ENCODE results near the gene WDR76. TPM values are rescaled to one million over a fixed set of nuclear protein-coding genes. Genes with fewer than 3 reads are reported as not detected.

Gene WDR76
- total RNA-seq, 1 donor from 2014 or later: 6.2 TPM

DNA sequence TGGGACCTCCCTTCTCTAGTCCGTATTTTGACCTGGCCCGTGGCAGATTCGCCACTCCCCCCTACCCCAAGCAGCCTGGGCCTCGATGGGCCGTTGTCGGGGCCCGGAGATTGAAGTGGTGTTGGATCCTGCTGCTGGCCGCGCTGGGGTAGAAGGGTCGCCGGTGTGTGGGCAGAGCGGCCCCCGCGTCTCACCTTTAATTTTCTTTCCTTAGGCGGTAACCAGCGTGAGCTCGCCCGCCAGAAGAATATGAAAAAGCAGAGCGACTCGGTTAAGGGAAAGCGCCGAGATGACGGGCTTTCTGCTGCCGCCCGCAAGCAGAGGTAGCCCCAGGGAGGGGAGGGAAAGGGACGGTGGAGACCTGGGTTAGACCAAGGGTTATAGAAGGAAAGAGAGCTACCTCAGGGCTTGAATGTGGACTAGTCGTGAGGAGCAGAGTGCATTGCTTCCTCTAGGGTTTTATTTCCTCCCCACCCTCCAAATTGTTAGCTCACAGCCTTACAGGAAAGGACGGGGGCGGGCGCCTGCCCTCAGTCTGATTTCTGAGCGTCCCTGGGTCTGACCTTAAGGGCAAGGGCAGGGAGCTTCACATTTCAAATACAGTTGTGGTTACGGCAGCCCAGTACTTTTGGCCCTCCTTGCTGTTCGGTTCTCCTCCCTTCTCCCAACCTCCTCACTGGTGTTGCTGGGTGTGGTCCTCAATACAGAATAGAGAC is 33.9 kb upstream of the WDR76 start:
- H3K27ac ChIP-seq: peak overlapping the region; percentile 98
- peak overlapping the region; percentile 94 for H3K4me3 ChIP-seq
- H3K36me3 ChIP-seq: peaks cover 38% of the 10 kb centered on the region
- DNase-seq: peak; percentile 80
- H3K4me1 ChIP-seq: peaks cover 30% of the 10 kb centered on the region
- no peaks in the 10 kb centered on the region for H3K27me3 ChIP-seq
- peak; percentile 40 for ATAC-seq
- H3K9me3 ChIP-seq: no peaks in the 10 kb centered on the region
- TF ChIP-seq, protein P1, sequence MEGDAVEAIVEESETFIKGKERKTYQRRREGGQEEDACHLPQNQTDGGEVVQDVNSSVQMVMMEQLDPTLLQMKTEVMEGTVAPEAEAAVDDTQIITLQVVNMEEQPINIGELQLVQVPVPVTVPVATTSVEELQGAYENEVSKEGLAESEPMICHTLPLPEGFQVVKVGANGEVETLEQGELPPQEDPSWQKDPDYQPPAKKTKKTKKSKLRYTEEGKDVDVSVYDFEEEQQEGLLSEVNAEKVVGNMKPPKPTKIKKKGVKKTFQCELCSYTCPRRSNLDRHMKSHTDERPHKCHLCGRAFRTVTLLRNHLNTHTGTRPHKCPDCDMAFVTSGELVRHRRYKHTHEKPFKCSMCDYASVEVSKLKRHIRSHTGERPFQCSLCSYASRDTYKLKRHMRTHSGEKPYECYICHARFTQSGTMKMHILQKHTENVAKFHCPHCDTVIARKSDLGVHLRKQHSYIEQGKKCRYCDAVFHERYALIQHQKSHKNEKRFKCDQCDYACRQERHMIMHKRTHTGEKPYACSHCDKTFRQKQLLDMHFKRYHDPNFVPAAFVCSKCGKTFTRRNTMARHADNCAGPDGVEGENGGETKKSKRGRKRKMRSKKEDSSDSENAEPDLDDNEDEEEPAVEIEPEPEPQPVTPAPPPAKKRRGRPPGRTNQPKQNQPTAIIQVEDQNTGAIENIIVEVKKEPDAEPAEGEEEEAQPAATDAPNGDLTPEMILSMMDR (IDR thresholded peaks at IDR 0.05): no peak
- intact Hi-C loops (cut with DNase I): no loop called here

DNA sequence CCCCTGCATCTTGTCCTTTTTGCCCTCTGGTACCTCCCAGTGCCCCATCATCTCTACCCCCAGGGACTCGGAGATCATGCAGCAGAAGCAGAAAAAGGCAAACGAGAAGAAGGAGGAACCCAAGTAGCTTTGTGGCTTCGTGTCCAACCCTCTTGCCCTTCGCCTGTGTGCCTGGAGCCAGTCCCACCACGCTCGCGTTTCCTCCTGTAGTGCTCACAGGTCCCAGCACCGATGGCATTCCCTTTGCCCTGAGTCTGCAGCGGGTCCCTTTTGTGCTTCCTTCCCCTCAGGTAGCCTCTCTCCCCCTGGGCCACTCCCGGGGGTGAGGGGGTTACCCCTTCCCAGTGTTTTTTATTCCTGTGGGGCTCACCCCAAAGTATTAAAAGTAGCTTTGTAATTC is 33.2 kb upstream of the WDR76 start:
- H3K27ac ChIP-seq: peak overlapping the region; percentile 98

DNA sequence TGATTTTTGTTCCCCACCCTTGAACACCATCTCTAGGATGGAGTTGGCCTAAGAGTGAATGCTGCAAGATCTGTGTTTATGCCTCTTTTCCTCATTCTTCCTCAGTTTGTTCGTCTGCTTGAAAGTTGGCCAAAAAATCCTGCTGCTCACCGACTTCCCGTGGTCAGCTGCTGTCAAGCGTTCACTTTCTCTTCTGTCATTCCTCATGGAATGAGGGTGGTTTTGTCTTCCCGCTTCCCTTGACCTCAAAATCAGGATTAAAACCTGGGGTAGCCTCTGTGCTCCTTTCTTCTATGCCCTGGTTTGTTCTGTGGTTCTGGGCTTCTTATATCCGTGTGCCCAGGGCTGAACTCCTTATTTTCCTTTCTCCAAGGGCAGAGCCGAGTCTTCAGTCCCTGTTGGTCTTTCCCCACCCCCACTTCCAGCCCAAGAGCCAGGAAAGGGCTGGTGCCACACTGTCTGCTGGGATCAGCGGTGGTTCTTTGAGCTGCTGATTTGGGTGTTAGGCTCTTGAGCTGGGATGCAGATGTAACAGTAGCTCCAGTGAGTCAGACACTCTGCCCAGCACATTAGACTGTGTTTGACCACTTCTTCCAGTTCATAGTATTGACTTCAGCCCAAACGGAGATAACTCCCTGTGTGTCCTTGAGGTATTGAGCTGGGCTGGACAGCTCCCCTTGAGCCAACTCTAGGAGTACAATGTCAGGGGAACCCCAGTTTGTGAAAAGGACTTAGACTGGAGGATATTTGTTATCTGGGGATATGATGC is 32.3 kb upstream of the WDR76 start:
- peak overlapping the region; percentile 94 for H3K4me3 ChIP-seq
- no peaks in the 10 kb centered on the region for H3K9me3 ChIP-seq
- ATAC-seq (no peak), DNase-seq (no peak)
- H3K27me3 ChIP-seq: no peaks in the 10 kb centered on the region
- H3K27ac ChIP-seq: peak overlapping the region; percentile 98
- peaks cover 46% of the 10 kb centered on the region for H3K36me3 ChIP-seq
- peaks cover 38% of the 10 kb centered on the region for H3K4me1 ChIP-seq
- intact Hi-C loops (cut with DNase I): no loop called here
- TF ChIP-seq, protein P1 (IDR thresholded peaks at IDR 0.05): no peak

More for the DNA sequence above, 33.2 kb upstream of the WDR76 start:
- intact Hi-C loops (cut with DNase I): no loop called here
- ATAC-seq (no peak), DNase-seq (no peak)
- peaks cover 37% of the 10 kb centered on the region for H3K4me1 ChIP-seq
- H3K9me3 ChIP-seq: no peaks in the 10 kb centered on the region
- peaks cover 39% of the 10 kb centered on the region for H3K36me3 ChIP-seq
- TF ChIP-seq, protein P1 (IDR thresholded peaks at IDR 0.05): no peak
- peak overlapping the region; percentile 94 for H3K4me3 ChIP-seq
- no peaks in the 10 kb centered on the region for H3K27me3 ChIP-seq

- no peak for DNase-seq
- no peak overlapping the region for H3K4me3 ChIP-seq
- no peaks in the 10 kb centered on the region for H3K27me3 ChIP-seq
- H3K9me3 ChIP-seq: no peaks in the 10 kb centered on the region
- ATAC-seq: no peak
- H3K4me1 ChIP-seq: peaks cover 45% of the 10 kb centered on the region
- TF ChIP-seq, protein P1 (IDR thresholded peaks at IDR 0.05): no peak
- peak overlapping the region; percentile 98 for H3K27ac ChIP-seq
- peaks cover 52% of the 10 kb centered on the region for H3K36me3 ChIP-seq
- intact Hi-C loops (cut with DNase I): no loop called here
These were observed 31.6 kb upstream of the WDR76 start for GRCh38 chr15:43795197-43795596.

DNA sequence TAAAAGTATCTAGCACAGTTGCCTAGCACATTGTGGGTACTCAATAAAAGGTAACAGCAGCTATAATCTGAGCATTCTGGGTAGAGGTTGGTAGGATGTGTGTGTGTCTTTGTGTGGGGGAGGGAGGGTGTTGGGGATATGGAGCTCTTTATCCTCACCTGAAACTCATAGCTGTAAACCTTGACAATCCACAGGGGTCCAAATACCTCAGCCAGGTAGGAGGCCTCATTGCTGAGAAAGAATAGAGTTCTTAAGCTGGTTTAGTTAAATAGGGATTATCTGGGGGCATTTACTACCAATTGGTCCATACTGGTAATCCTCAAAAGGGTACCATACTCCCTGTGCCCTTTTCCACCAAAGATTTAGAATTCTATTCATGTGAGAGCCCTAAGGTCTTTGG is 30.8 kb upstream of the WDR76 start:
- Histone ChIP-seq H3K27ac (no peak overlapping the region), H3K9me3 (no peaks in the 10 kb centered on the region), H3K4me1 (peaks cover 46% of the 10 kb centered on the region), H3K36me3 (peaks cover 52% of the 10 kb centered on the region), H3K27me3 (no peaks in the 10 kb centered on the region), H3K4me3 (no peak overlapping the region)
- intact Hi-C loops (cut with DNase I): no loop called here
- TF ChIP-seq, protein P1 (IDR thresholded peaks at IDR 0.05): no peak
- ATAC-seq: no peak
- no peak for DNase-seq

Data from upper lobe of right lung (tissue), 1 donor.